Measurements from ENCODE around the gene EIF3K.

EIF3K gene

GRCh38 chr19:38617764-38618589, 1.0 kb upstream of the EIF3K start, which contains the start of gene MAP4K1:
MAP4K1 (minus strand) TSS chr19:38617953; CDS start chr19:38617895, 58 bp downstream.
- no peak for DNase-seq
- H3K4me3 ChIP-seq (ENCODE audit: insufficient read depth in 1 of 2, low read depth in 1 of 2, low read length in 2 of 2): peak within 1 kb of the TSS; percentile 59 to 94
- H3K4me1 ChIP-seq (ENCODE audit: control insufficient read depth, insufficient read depth, low read depth, low read length): peaks cover 17% of the 10 kb centered on the region
- H3K9me3 ChIP-seq (ENCODE audit: control insufficient read depth, low read length): no peaks in the 10 kb centered on the region
- H4K8ac ChIP-seq (ENCODE audit: low read length): peak within 1 kb of the TSS; percentile 73
- WGBS: 76% methylated on average over 25 of the region's 28 CpGs
- peak within 1 kb of the TSS; percentile 70 for H4K91ac ChIP-seq (ENCODE audit: low read length)
- no peaks in the 10 kb centered on the region for H3K27me3 ChIP-seq (ENCODE audit: control insufficient read depth in 1 of 2, insufficient read depth in 1 of 2, low read length in 2 of 2)
- no peak within 1 kb of the TSS for H2BK5ac ChIP-seq (ENCODE audit: low read depth, low read length, poor library complexity, severe bottlenecking)
- no peak within 1 kb of the TSS for H2BK12ac ChIP-seq (ENCODE audit: low read length in 2 of 2)
- peak within 1 kb of the TSS in 1 of 2 experiments; percentile 53 for H3K14ac ChIP-seq (ENCODE audit: low read length in 2 of 2)
- H3K18ac ChIP-seq (ENCODE audit: low read depth in 1 of 2, low read length in 2 of 2): peak within 1 kb of the TSS; percentile 56 to 72
- H3K4ac ChIP-seq (ENCODE audit: low read depth in 1 of 2, low read length in 2 of 2): peak within 1 kb of the TSS; percentile 5 to 81
- H3K23ac ChIP-seq (ENCODE audit: low read length in 2 of 2): no peak within 1 kb of the TSS
- no peak within 1 kb of the TSS for H2AK5ac ChIP-seq (ENCODE audit: low read length, severe bottlenecking)
- peak within 1 kb of the TSS; percentile 66 for H2AFZ ChIP-seq (ENCODE audit: low read depth, low read length)
- peak within 1 kb of the TSS; percentile 75 for H3K4me2 ChIP-seq (ENCODE audit: low read length, poor library complexity, severe bottlenecking)
- H3K9ac ChIP-seq (ENCODE audit: low read length): peak within 1 kb of the TSS; percentile 85
- H2BK120ac ChIP-seq (ENCODE audit: low read depth, low read length): no peak within 1 kb of the TSS
- no peak within 1 kb of the TSS for H2BK15ac ChIP-seq (ENCODE audit: low read depth, poor library complexity, severe bottlenecking)
- H3K27ac ChIP-seq (ENCODE audit: low read length, poor library complexity, severe bottlenecking): peak within 1 kb of the TSS; percentile 13
- H3K36me3 ChIP-seq (ENCODE audit: control insufficient read depth in 1 of 2, insufficient read depth in 2 of 2, low read depth in 1 of 2, low read length in 2 of 2): peaks cover 19 to 28% of the 10 kb centered on the region in 2 experiments
- H3K79me1 ChIP-seq (replicated peaks; ENCODE audit: low read length, poor library complexity, severe bottlenecking): peaks cover 15% of the 10 kb centered on the region

GRCh38 chr19:38619361-38620174, 580 bp downstream of the EIF3K start:
- Histone ChIP-seq H3K36me3 (ENCODE audit: control insufficient read depth in 1 of 2, insufficient read depth in 2 of 2, low read depth in 1 of 2, low read length in 2 of 2) (peaks cover 31 to 39% of the 10 kb centered on the region in 2 experiments), H3K9ac (ENCODE audit: low read length) (peak overlapping the region; percentile 96), H4K8ac (ENCODE audit: low read length) (peak overlapping the region; percentile 92), H2AK5ac (ENCODE audit: low read length, severe bottlenecking) (peak overlapping the region; percentile 30), H3K4me3 (ENCODE audit: insufficient read depth in 1 of 2, low read depth in 1 of 2, low read length in 2 of 2) (peak overlapping the region; percentile 94 to 97), H3K79me1 (replicated peaks; ENCODE audit: low read length, poor library complexity, severe bottlenecking) (peaks cover 21% of the 10 kb centered on the region), H3K27me3 (ENCODE audit: control insufficient read depth in 1 of 2, insufficient read depth in 1 of 2, low read length in 2 of 2) (no peaks in the 10 kb centered on the region), H4K91ac (ENCODE audit: low read length) (peak overlapping the region; percentile 64), H3K18ac (ENCODE audit: low read depth in 1 of 2, low read length in 2 of 2) (peak overlapping the region; percentile 81 to 92), H2BK15ac (ENCODE audit: low read depth, poor library complexity, severe bottlenecking) (no peak overlapping the region), H3K4me1 (ENCODE audit: control insufficient read depth, insufficient read depth, low read depth, low read length) (peaks cover 17% of the 10 kb centered on the region), H2BK120ac (ENCODE audit: low read depth, low read length) (peak overlapping the region; percentile 71), H3K14ac (ENCODE audit: low read length in 2 of 2) (no peak overlapping the region), H3K4me2 (ENCODE audit: low read length, poor library complexity, severe bottlenecking) (peak overlapping the region; percentile 67), H2AFZ (ENCODE audit: low read depth, low read length) (peak overlapping the region; percentile 54), H3K23ac (ENCODE audit: low read length in 2 of 2) (no peak overlapping the region), H3K9me3 (ENCODE audit: control insufficient read depth, low read length) (no peaks in the 10 kb centered on the region), H3K4ac (ENCODE audit: low read depth in 1 of 2, low read length in 2 of 2) (peak overlapping the region; percentile 64 to 94), H2BK12ac (ENCODE audit: low read length in 2 of 2) (peak overlapping the region in 1 of 2 experiments; percentile 7), H3K27ac (ENCODE audit: low read length, poor library complexity, severe bottlenecking) (peak overlapping the region; percentile 60), H2BK5ac (ENCODE audit: low read depth, low read length, poor library complexity, severe bottlenecking) (no peak overlapping the region)
- 22% methylated on average over 20 of the region's 21 CpGs for WGBS
- DNase-seq: no peak

- Histone ChIP-seq H3K36me3 (ENCODE audit: control insufficient read depth in 1 of 2, insufficient read depth in 2 of 2, low read depth in 1 of 2, low read length in 2 of 2) (peaks cover 80 to 89% of the 10 kb centered on the region in 2 experiments), H3K14ac (ENCODE audit: low read length in 2 of 2) (no peak overlapping the region), H3K27me3 (ENCODE audit: control insufficient read depth in 1 of 2, insufficient read depth in 1 of 2, low read length in 2 of 2) (no peaks in the 10 kb centered on the region), H3K27ac (ENCODE audit: low read length, poor library complexity, severe bottlenecking) (no peak overlapping the region), H3K9ac (ENCODE audit: low read length) (no peak overlapping the region), H4K91ac (ENCODE audit: low read length) (no peak overlapping the region), H3K4me3 (ENCODE audit: insufficient read depth in 1 of 2, low read depth in 1 of 2, low read length in 2 of 2) (no peak overlapping the region), H3K4me1 (ENCODE audit: control insufficient read depth, insufficient read depth, low read depth, low read length) (peaks cover 7% of the 10 kb centered on the region), H2AFZ (ENCODE audit: low read depth, low read length) (no peak overlapping the region), H3K4me2 (ENCODE audit: low read length, poor library complexity, severe bottlenecking) (no peak overlapping the region), H3K9me3 (ENCODE audit: control insufficient read depth, low read length) (no peaks in the 10 kb centered on the region), H2AK5ac (ENCODE audit: low read length, severe bottlenecking) (no peak overlapping the region), H2BK12ac (ENCODE audit: low read length in 2 of 2) (no peak overlapping the region), H3K4ac (ENCODE audit: low read depth in 1 of 2, low read length in 2 of 2) (no peak overlapping the region), H3K79me1 (replicated peaks; ENCODE audit: low read length, poor library complexity, severe bottlenecking) (peaks cover 41% of the 10 kb centered on the region), H3K23ac (ENCODE audit: low read length in 2 of 2) (no peak overlapping the region), H2BK15ac (ENCODE audit: low read depth, poor library complexity, severe bottlenecking) (no peak overlapping the region), H2BK5ac (ENCODE audit: low read depth, low read length, poor library complexity, severe bottlenecking) (no peak overlapping the region), H3K18ac (ENCODE audit: low read depth in 1 of 2, low read length in 2 of 2) (no peak overlapping the region), H4K8ac (ENCODE audit: low read length) (no peak overlapping the region), H2BK120ac (ENCODE audit: low read depth, low read length) (no peak overlapping the region)
- no peak for DNase-seq
- WGBS: 93% methylated on average over 3 of the region's 3 CpGs
Measured at GRCh38 chr19:38624822-38625221, 5.8 kb downstream of the EIF3K start.

- no peak overlapping the region for H2BK15ac ChIP-seq (ENCODE audit: low read depth, poor library complexity, severe bottlenecking)
- H2AK5ac ChIP-seq (ENCODE audit: low read length, severe bottlenecking): no peak overlapping the region
- no peak overlapping the region for H4K8ac ChIP-seq (ENCODE audit: low read length)
- peaks cover 78 to 84% of the 10 kb centered on the region in 2 experiments for H3K36me3 ChIP-seq (ENCODE audit: control insufficient read depth in 1 of 2, insufficient read depth in 2 of 2, low read depth in 1 of 2, low read length in 2 of 2)
- no peak overlapping the region for H2BK12ac ChIP-seq (ENCODE audit: low read length in 2 of 2)
- H3K14ac ChIP-seq (ENCODE audit: low read length in 2 of 2): no peak overlapping the region
- H3K4me2 ChIP-seq (ENCODE audit: low read length, poor library complexity, severe bottlenecking): no peak overlapping the region
- no peak overlapping the region for H3K4ac ChIP-seq (ENCODE audit: low read depth in 1 of 2, low read length in 2 of 2)
- H3K4me3 ChIP-seq (ENCODE audit: insufficient read depth in 1 of 2, low read depth in 1 of 2, low read length in 2 of 2): no peak overlapping the region
- WGBS: 93% methylated on average over 4 of the region's 4 CpGs
- H2BK120ac ChIP-seq (ENCODE audit: low read depth, low read length): no peak overlapping the region
- H3K9ac ChIP-seq (ENCODE audit: low read length): no peak overlapping the region
- H3K27me3 ChIP-seq (ENCODE audit: control insufficient read depth in 1 of 2, insufficient read depth in 1 of 2, low read length in 2 of 2): no peaks in the 10 kb centered on the region
- peaks cover 32% of the 10 kb centered on the region for H3K79me1 ChIP-seq (replicated peaks; ENCODE audit: low read length, poor library complexity, severe bottlenecking)
- H3K23ac ChIP-seq (ENCODE audit: low read length in 2 of 2): no peak overlapping the region
- H2AFZ ChIP-seq (ENCODE audit: low read depth, low read length): no peak overlapping the region
- H3K18ac ChIP-seq (ENCODE audit: low read depth in 1 of 2, low read length in 2 of 2): no peak overlapping the region
- H3K9me3 ChIP-seq (ENCODE audit: control insufficient read depth, low read length): no peaks in the 10 kb centered on the region
- no peaks in the 10 kb centered on the region for H3K4me1 ChIP-seq (ENCODE audit: control insufficient read depth, insufficient read depth, low read depth, low read length)
- no peak overlapping the region for H4K91ac ChIP-seq (ENCODE audit: low read length)
- DNase-seq: no peak
- H2BK5ac ChIP-seq (ENCODE audit: low read depth, low read length, poor library complexity, severe bottlenecking): no peak overlapping the region
- H3K27ac ChIP-seq (ENCODE audit: low read length, poor library complexity, severe bottlenecking): no peak overlapping the region
Measured at GRCh38 chr19:38626401-38626800, 7.4 kb downstream of the EIF3K start.

All from mesenchymal stem cell (in vitro differentiated cells and primary cell).